Measurements from ENCODE around the gene SHB.

The SHB gene

DNA sequence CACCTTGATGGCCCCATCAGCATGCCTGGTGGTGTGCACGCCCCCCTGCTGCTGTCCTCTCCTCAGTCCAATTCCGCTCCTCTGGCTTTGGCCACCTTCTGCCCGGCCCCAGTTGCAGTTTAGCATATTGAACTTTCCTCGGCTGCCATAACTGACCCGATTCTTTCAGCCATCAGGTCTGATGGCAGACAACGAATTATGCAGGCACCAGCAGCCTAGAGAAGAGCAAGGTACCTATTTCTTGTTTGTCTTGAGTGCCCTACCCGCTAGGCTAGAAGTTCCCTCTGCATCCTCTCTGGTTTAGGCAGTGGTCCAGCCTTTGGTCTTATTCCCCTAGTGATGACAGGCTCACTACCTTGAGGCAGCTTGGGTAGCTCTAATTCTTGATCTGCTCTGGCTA, 122.1 kb downstream of the SHB start:
- DNase-seq, result no peak

DNA sequence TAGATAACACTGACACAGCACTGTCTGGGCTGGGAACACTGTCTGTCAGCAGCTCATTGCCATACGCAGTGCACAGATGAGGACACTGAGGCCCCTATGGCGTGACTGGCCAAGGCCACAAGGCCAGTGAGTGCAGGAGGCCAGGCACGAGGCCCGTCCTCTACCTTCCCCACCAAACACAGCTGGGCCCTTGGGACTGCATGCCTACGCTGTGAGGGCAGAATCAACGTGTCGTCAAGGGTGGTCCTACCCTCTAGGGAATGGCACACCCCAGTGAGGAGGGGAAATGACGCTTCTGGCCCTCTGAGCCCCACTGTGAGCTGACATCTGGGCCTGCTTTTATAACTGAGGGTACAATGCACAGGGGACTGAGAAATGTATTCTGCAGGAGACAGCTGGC, 123.0 kb downstream of the SHB start:
- DNase-seq, result no peak

DNA sequence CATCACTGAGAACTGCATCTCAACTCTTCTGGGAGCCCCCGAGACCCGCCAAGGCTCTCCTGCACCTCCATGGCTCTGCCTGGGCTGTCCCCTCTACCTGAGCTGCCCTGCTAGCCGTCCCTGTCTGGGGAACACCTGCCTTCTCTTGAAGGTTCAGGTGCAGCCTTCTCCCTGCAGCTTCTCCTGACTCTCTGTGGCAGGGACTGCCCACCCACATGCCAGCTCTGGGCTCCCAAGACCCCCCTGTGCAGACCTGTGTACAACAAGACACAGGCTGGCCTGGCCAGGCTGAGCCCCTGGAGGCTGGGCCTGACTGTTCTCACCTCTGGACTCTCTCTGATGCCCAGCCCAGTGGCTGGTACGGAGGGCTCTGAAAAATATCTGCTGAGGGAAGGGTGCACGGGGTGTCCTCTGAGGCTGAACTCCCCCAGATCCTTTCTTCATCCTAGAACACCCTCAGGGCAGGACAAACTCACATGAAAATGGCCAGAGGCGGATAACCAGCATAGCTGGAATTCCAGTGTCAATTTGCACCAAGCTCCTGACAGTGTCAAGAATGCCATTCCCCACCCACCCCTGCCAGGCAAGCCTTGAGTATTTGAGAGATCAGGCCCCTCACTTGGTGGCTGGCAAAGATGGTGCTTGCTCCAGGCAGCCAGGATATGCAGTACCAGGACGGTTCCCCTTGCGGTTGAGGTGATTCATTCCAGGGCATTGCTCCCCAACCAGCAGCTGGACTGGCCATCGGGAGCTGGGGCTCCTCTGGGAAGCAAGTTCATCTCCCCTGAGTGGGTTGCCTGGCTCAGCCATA, 124.2 kb downstream of the SHB start:
- DNase-seq, result no peak

DNA sequence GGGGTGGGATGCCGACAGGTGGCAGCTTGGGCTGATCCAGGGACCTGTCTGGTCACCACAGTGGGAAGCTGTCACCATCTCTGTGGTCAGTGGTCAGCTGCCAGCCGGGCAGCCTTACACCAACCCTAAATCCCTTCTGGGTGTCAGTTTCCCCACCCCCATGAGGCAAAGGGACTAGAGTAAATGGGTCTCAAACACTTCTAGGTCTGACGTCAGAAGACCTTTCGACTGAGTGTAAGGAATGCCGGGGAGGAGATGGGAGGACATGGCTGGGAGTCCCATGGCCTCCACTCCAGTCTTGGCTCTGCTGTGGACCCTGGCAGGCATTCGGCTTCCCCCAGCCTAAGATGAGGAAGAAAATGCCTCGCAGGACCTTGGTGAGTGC, 124.8 kb downstream of the SHB start:
- no peak for DNase-seq

DNA sequence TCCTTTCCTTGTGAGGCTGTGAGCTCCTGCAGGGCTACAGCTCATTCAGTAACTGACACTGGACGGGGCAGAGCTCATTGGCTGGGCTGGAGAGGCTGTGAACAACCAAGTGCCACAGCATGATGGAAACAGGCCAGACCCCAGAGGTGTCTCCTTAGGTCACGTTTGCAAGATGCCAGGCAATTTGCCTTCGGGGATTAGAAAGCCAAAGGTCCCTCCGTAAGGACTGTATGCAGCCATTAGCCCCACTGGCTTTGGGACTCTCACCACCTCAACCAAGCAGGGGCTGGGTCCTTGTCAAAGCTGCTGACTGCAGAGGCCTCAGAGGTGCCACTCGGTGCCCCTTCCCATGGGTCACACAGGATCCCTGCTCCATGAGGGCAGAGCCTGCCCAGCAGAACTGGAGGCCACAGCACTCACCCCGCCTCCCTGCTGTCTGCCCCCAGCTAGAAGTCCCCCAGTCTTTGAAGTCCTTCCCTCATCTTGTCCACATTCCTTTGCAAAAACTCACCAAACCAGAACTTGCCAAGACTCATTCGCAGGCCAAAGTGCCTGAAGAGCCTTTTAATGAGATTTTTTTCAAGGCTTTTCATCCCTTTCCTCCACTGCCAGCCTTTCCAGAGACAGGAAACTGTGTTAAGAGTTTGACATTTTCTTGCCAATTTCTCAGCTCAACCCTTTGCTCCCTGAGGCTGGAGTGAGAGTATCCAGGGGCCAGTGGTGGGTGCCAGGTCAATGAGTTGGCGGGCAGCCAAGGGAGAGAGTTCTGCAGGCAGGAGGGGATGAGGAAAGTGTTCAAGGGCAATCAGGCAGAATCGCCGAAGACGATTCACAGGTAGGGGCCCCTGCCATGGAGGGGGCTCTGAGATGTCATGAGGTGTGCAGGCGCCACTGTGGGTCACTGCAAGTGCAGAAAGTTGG, 125.4 kb downstream of the SHB start:
- DNase-seq, result no peak

DNA sequence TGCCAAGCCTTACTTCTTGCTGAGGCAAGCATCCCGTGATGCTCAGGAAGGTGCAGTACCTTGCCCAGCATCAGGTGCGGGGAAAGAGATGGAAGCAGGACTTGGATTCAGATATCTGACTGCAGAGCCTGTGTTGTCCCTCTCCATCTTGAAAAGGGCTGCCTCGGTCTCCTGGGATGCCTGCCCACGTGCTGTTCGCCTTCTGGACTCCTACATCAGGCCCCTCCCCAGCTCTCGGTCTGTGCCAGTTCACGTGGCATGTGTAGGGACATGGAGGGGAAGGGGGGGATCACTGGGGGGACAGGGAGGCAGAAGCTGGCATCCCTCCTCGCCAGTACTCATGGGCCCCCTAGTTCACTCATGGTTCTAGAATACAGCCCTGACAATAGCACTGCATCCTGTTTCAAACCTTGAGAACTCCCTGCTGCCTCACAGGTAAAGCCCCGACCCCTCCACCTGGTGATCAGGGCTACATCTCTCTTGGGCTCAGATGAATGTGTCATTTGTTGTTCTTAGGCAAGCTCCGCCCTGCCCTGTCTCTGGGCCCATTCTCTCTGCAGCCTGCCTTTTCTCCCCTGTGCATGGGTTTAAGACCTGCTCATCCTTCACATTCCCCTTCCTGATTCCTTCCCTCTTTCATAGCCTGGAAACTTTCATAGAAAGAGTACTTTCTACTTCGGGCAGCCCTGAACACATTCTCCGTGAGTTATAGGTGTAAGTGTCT, 126.2 kb downstream of the SHB start:
- DNase-seq, result no peak

DNA sequence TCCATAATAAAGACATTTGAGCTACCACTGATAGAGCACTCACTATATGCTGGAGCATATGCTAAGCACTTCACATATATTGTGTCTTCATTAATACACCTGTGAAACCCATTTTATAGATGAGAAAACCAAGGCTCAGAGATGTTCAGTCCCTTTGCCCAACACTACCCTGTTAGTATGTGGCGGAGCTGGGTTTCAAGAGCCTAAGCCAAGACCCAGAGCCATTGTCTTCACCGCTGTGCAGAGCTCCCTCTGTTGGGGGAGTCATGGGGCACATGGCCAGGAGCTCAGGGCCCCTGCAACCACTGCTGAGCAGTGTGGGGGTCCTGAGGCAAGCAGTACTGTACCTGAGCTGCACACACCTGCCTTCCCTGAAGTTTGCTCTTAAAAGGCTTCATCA, 127.8 kb downstream of the SHB start:
- DNase-seq, result no peak

DNA sequence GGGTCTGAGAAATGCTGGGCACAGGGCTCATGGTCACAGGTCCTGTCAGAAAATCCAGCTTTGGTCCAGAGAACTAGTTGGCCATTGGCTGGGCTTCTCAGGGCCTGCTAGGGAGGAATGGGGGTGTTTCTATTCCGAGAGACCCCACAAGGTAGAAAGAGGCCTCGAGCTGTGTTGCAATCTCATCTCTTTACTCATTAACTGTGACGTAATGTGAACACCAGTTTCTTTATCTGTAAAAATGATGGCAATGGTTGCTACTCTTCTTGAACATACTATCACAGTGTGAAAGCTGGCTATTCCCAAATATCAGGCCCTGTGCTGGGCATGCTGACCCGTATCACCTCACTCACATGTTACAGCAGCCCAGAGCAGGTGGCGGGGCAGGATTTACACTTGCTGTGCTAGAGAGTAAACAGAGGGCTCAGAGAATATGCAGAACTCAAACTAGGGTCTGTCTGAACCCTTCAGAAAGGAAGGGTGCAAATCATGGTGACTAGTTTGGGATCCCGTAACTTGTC, 129.4 kb downstream of the SHB start:
- DNase-seq, result no peak

DNA sequence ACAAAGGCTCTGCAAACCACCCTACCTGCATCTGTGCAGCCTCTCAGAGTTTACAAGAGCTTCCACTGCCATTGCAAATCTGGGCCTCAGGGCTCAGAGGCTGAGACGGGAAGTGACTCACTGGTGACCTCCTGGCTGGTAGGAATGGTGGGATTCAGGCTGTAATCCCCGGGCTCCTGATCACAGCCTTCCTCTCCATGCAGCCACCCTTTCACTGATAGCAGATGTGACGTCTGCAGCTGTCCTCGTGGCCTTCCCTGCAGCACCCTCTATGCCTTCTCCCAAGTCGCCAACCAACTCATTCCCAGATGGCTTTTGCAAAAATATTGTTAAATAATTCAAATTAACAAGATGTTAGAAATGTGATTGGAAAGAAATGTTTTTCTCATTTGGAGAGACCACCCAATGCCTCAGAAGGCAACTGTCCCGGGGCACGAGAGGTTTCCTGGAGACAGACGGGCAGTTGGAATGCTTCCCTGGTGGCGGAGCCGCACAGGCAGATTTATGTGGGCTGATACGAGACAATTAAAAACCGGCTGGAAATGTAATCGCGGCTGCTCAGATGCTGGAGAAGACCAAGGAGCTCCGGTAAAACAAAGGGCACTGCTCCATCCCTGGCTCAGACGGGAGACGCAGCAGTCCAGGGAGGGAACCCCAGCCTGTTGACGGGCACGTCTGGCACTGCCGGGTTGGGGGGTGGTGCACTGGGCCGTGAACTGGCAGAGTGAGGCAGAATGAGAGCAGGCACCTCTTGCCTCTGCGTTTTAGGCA, 130.7 kb downstream of the SHB start:
- DNase-seq, result no peak

DNA sequence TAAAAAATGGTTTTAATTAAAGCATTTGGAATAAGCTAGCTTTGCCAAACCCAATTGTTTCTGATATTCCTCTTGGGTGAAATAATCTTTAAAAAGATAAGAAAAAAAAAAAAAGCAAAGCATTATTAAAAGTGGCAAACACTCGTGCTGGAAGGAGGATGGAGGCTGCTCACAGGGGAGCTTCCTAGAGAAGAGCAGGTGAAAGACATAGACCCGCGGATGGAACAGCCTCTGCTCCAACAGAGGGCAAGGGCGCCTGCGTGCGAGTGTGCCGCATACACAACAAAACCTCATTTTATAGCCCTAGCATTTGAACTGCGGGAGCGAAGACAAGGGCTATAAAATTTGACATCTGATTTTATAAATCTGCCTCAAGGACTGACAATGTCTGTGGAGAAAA, 131.7 kb downstream of the SHB start:
- no peak for DNase-seq

DNA sequence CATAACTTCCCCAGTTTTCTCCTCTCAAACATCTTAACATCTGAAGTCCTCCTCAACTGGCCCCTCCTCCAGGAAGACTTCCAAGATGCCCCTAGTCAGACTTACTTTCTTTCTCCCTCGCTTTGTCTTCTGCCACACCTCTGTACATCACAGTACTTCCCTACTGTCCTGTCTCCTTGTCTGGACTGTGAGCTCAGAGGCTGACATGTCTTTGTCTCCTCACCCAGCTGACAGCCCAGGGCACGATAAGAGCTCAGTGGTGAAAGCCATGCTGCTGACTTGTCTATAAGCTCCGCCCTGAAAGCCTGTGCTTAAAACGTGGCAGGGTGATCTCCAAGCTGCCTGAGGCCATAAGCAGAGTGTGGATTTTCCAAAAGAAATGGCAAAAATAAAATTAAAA, 132.1 kb downstream of the SHB start:
- no peak for DNase-seq

DNA sequence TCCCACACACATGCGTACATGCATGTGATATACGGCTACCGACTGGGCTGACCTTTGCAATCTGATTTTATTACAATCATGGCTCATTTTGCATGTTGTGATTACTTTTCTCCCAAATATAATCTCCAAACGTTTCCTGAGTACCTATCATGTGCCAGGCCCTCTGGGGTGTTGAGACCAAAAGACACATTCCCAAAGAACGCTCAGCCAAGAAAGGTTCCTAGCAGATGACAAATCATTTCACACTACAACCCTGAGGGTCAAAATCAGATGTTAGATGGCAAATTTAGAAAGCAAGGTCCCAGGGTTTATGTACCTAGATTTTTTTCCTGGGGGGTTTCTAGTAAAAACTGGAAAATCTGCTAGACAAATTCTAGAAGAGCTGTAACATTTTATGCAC, 132.7 kb downstream of the SHB start:
- DNase-seq, result no peak

DNA sequence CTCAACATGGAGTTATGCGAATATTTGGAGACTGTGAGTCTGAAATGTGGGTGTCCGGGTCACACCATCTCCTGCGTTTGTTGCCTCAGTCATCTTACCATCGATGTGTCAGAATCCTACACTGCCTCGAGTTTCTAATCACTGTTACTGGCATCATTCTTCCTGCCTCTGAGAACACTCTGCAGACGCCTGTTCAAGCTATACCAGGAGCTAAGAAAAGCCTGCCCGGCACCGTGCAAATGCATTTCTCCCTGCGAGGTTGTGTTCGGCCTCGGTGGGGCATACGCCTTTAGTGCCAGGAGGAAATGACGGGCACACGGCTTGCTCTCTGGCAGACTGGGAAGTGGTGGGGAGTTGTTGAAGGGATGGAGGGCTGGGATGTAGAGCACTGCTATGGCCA, 133.9 kb downstream of the SHB start:
- no peak for DNase-seq

DNA sequence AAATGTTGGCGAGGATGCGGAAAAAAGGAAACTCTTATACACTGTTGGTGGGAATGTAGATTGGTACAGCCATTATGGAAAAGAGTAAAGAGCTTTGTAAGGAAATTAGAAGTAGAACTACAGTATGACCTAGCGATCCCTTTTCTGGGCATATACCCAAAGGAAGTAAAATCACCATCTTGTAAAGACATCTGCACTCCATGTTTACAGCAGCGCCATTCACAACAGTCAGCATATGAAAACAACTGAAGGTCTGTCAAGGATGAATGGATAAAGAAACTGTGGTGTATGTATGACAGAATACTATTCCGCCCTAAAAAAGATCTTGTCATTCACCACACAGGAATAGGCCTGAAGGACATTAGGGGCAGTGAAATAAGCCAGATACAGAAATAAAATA, 137.4 kb downstream of the SHB start:
- DNase-seq, result no peak

DNA sequence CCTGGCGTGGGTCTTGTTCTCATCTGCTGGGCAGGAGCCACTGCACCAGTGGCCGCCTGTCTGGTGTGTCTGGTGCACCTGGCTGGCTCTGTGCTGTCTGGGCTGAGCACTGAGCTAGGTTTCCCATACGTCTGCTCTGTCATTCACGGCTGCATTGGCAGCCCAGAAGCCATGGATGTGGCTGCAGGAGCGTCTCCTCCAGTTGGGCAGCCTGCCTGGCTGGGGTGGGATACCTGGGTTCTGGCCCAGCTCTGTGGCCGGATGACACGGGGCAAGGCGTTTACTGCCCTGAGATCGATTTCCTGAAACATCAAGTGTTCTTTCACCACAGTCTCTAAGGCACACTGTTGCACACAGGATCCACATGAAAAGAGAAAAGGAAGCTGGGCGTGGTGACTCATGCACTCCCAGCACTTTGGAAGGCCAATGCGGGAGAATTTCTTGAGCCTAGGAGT, 139.6 kb downstream of the SHB start:
- no peak for DNase-seq

DNA sequence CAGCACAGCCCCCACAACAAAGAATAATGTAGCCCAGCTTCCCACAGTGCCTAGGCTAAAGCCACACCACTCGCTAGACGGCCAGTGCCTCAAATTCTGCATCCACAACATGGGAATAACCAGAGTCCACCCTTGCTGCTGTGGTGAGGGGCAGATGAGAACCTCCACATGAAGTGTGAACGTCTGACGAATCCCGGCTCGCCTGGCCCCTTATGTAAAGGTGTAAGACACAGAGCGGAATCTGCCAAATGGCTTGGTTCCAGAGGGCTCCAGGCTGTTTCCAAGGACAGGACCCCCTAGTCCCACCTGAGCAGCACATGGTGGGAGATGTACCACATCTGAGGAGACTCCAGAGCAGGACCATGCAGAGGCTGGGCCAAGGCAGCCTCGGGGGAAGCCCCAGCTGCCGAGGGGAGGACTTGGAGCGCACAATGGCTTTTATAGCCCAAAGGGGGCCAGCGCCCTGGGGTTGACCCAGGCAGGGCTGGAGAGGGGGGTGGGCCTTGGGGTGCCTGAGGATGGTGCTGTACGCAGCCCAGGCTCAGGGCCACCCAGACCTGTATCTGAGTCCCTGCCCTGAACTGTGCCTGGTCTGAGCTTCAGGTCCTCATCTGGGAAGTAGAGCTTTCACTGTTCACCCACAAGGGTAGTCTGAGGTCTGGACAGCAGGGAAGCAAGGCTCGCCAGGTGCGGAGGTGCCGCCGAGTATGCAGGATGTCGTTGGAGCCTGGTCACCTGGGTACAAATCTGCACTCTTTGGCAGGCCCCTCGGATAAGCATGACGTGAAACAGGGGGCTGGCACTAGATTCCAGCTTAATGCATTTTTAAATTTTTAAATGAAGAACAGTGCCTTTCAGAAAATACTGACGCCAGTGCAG, 140.2 kb downstream of the SHB start:
- DNase-seq, result no peak

DNA sequence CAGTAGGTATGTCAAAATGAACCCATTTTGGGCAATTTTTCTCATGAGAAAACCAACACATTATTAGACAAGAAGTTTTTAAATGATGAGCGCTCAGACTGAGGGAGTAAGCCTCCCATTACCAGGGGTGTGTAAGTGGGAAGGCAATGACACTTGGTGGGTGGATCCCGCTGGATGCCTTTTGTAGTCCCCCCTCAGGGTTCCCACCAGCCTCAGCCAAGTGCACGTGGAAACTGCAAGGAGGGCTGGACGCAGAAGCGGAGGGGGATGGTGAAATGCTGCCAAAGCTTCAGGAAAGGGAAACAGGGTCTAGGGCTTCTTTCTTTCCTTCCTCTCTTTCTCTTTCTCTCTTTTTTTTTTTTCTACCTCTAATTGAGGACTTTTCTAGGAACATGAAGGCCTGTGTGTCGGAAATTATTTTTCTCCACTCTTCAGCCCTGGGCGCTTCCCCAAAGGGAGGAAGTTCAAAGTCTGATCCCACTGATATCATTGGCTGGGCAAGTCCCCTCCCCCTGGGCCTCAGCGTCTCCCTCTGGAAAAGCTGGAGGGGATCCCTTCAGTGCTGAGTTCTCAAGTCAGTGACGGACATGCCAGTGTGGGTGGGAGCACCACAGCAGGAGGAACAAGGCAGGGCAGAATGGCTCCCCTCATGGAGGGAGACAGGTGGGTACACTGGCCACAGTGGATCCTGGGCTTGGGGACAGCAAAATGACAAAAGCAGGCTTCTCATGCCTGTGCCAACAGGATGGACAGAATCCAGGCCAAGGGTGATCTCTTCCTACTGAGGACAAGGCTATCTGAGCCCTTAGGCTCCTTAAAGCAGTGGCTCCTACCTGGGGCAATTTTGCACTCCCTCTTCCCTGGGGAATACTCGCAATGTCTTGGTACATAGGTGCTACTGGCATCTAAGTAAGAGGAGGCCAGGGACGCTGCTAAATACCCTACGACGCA, 141.2 kb downstream of the SHB start:
- no peak for DNase-seq

DNA sequence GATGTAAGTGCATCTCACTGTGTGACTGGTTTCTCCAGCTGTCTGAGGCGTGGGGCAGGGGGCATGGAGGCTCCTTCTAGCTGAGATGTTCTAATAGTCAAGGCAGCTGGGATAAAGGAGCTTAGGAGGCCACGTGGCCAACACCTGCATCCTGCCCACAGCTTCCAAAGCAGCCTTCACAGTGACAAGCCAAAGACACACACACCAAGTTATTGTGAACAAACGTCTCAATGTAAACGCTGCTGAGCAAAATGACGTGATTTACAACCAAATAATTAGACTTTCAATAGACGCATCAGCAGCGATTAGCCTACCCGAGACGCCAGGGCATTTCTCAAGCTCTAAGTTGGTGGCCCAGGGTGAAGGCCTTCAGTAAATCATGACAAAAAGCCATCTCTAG, 141.9 kb downstream of the SHB start:
- DNase-seq, result no peak

DNA sequence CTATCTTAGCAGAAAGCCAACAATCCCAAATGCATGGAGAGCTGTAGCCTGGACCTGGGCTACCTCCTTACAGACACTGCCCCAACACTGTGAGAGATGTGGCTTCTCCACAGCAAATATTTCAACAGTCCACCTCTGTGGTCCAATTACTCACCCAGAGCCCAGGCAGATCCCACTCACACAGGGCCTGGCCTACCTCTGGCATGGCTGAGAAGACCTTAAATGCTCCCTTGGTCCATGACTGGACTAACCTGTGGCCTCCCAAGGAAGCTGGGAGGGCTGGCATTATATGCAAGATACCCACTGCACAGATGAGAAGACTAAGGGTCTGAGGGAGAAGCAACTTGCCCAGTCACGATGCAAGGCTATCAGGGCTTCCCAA, 142.3 kb downstream of the SHB start:
- no peak for DNase-seq
